Testis (tissue), 2 donors: ENCODE data around the gene RNF213.

Experiments used
- POLR2A ChIP-seq: fragments of 450-650 bp; IDR thresholded peaks from one replicate; pipeline ENCODE4 v1.6.1; 2017; ENCODE audit warnings: antibody characterized with exemption, mild to moderate bottlenecking, moderate library complexity
- TF ChIP-seq, protein P1 (sequence below), 3 experiments: fragments of 450-650 bp in 2 of 3; fragments of 200-600 bp in 1 of 3; sonication (generic) in 1 of 3; IDR thresholded peaks; one replicate each; pipeline ENCODE4 v1.5.1; 2016 to 2019; ENCODE audit warnings: antibody characterized with exemption in 3 of 3, mild to moderate bottlenecking in 2 of 3, moderate library complexity in 1 of 3

DNA sequence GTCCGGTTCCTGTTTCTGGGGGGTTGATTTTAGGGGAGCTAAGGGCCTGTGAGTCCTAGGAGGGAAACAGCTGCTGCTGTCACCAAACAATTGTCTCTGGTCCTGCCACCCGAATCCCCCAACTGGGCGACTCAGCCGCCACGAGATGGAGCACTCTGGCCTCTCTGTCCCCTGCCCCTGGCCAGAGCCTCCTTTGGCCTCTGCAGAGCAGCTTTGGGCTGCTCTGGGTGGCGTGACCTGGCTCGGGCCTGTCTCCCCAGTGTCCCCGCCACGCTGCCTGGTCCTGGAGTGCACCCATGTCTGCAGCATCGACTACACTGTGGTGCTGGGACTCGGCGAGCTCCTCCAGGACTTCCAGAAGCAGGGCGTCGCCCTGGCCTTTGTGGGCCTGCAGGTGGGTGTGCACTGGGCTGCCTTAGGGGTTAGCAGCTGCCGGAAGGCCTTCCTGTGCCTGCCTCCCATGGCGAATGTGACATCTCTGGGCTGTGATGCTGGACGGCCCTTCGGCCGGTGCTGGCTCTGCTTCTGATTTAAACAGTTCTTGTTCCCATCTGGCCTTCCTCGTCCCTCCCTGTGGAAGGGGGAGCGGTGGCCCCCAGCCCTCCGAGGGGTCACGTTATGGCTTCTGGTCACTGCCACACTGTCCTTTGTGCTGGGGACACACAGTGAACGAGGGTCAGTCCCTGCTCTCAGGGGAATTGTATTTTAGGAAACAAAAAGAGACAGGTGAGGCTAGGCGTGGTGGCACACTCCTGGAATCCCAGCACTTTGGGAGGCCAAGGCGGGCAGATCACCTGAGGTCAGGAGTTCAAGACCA, 11.6 kb upstream of the RNF213 start:
- TF ChIP-seq, protein P1, sequence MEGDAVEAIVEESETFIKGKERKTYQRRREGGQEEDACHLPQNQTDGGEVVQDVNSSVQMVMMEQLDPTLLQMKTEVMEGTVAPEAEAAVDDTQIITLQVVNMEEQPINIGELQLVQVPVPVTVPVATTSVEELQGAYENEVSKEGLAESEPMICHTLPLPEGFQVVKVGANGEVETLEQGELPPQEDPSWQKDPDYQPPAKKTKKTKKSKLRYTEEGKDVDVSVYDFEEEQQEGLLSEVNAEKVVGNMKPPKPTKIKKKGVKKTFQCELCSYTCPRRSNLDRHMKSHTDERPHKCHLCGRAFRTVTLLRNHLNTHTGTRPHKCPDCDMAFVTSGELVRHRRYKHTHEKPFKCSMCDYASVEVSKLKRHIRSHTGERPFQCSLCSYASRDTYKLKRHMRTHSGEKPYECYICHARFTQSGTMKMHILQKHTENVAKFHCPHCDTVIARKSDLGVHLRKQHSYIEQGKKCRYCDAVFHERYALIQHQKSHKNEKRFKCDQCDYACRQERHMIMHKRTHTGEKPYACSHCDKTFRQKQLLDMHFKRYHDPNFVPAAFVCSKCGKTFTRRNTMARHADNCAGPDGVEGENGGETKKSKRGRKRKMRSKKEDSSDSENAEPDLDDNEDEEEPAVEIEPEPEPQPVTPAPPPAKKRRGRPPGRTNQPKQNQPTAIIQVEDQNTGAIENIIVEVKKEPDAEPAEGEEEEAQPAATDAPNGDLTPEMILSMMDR (IDR thresholded peaks at IDR 0.05) = no peak
- TF ChIP-seq POLR2A = no peak
